VCaP (cell line): ENCODE data around the gene RPUSD4.

ENCODE experiments used
- H3K27ac ChIP-seq: fragments of 450-650 bp; 2 replicates; pipeline ENCODE4 v1.5.1; 2017
- TF ChIP-seq, protein P1 (sequence below): fragments of 450-650 bp; conservative IDR thresholded peaks from 2 replicates; pipeline ENCODE4 v1.5.1; 2017; ENCODE audit warnings: mild to moderate bottlenecking, moderate library complexity

Gene RPUSD4

DNA sequence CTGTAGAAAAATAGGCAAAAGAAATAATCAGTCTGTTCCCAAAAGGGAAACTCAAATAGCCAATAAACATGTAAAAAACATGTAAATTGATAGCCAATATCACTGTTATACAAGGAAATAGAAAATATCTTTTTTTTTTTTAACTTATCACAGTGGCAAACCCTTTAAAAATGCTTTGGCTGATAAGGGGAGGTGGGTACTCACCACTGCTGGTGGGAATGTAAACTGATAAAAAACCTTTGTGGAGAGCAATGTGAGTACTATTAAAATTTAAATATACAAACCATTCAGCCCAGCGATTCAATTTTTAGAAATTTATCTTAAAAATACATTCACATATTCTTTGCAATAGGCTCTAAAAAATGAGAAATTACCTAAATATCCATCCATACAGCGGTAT is 3.6 kb downstream of the RPUSD4 start:
- TF ChIP-seq, protein P1, sequence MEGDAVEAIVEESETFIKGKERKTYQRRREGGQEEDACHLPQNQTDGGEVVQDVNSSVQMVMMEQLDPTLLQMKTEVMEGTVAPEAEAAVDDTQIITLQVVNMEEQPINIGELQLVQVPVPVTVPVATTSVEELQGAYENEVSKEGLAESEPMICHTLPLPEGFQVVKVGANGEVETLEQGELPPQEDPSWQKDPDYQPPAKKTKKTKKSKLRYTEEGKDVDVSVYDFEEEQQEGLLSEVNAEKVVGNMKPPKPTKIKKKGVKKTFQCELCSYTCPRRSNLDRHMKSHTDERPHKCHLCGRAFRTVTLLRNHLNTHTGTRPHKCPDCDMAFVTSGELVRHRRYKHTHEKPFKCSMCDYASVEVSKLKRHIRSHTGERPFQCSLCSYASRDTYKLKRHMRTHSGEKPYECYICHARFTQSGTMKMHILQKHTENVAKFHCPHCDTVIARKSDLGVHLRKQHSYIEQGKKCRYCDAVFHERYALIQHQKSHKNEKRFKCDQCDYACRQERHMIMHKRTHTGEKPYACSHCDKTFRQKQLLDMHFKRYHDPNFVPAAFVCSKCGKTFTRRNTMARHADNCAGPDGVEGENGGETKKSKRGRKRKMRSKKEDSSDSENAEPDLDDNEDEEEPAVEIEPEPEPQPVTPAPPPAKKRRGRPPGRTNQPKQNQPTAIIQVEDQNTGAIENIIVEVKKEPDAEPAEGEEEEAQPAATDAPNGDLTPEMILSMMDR = no peak
- no peak overlapping the region for H3K27ac ChIP-seq

DNA sequence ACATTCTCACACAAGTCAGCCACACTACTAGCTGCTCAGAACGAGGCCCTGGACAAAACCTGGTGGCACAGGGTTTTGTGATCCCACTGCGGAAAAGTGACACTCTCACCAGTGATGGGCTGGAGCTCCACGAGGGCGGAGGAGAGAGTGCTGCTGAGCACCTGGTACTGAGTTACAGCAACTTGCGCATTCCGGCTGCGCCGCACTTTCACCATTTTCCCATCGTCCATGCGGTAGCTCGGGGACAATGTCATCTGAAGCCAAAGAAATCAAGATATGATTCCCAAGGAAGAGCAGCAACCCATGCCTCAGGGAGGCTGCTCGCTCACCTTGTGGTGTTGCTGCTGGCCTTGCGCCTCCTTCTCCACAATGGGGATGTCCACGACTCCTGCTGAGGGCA is 6.1 kb downstream of the RPUSD4 start:
- TF ChIP-seq, protein P1 = no peak
- H3K27ac ChIP-seq = no peak overlapping the region

DNA sequence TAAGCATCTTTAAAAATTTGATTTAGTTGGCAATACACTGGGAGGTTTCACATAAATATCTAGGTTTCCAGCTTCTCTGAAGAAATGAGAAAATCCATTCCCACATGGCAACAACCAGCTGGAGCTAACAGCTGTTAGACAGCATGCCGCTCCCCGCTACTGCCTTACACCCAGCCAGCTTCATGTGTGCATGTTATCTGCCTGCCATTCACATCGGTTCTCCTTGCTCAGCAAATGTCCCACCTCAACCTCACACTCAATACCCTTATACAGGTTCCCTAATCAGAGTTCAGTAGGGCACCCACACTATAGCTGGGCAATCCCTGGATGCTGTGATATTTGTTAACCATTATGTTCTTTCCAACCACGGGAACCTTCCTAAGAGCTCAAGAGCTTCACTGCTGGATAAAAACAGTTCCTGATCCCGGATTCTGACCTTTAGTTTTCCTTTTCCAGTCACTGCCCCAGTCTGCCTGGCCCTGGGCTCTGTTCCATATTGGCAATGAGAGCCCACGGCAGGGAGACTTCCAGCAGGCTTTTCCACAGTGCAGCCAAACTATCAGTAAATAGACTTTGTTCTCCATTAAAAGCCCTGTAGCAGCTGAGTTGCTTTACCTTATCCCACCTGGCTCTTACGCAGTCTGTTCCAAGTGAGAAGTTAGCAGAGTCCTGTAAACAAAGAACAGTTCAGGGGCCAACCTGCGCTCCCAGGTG is 8.6 kb downstream of the RPUSD4 start:
- TF ChIP-seq, protein P1 = no peak

DNA sequence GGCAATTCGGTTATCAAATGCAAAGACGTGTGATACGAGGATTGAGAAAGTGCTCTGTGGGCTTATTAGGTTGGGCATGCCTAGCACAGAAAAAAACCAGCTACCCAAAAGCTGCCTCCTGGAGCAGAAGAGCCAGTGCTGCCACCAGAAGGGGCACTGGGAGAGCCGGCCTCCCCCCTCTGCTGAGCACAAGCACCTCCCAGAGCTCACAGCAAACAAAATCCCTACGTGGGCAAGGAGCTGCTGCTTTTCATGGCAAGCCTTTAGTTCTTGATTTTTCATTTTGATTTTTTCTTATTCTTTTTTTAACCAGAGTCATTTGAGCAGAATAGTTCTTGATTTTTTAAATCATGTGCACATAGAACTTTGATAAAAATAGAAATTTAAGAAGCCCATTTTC is 12.8 kb downstream of the RPUSD4 start:
- TF ChIP-seq, protein P1 = no peak
- H3K27ac ChIP-seq = no peak overlapping the region

More for the DNA sequence above, 8.6 kb downstream of the RPUSD4 start:
- no peak overlapping the region; the same call in 1 of the 2 replicates for H3K27ac ChIP-seq

DNA sequence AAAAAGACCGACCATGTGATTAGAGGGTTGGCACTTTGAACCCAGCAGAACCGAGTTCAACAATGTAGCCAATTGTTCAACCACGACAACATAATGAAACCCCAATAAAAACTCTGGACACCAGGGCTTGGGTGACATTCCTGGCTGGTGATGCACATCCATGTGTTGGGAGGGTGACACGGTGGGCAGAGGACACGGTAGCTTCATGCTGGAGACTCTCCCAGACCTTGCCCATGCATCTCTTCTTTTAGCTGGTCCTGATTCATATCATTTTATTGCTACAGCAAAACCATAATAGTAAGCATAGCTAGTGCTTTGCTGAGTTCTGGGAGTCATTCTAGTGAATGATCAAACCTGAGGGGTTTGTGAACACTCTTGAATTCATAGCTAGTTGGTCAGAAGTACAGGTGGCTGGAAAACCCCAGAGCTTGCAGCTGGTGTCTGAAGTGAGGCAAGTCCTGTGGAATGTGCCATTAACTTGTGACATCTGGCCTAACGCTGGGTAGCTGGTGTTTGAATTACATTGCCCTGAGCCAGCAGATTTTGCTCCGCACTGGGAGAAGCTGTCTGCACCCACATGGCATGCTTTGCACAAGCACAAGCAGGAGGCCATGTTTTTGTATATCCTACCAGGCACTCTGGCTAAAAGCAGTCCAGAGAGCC is 14.0 kb downstream of the RPUSD4 start:
- H3K27ac ChIP-seq = no peak overlapping the region
- TF ChIP-seq, protein P1 = no peak

DNA sequence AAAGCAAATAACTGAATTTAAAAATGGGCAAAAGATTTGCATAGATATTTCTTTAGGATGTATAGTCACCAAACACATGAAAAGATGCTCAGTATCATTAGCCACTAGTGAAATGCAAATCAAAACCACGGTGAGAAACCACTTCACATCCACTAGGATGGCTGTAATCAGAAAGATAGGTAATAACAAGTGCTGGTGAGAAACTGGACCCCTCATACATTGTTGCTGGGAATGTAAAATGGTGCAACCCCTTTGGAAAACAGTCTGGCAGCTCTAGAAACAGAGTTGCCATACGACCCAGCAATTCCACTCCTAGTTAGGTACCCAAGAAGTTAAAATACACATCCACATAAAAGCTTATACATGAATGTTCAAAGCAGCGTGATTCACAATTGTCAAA is 16.3 kb downstream of the RPUSD4 start:
- no peak overlapping the region for H3K27ac ChIP-seq
- TF ChIP-seq, protein P1 = no peak

DNA sequence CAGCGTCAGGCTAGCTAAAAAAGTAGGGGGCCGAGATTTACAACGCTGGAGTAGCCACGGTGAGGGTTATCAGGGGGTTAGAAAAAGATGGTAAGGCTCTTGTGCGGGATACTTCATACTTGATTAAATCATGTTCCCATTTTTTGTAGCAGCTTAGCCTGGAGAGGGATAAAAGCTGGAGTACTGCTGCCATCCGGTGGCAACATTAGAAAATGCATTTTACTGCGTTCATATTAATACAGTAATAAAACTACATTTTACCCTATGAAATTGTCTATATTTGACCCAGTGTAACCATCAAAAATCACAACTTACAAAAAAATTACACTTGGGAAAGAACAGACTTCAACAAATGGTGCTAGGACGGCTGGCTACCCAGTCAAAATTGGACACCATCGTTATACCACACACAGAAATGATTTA is 17.3 kb downstream of the RPUSD4 start:
- peak overlapping the region; percentile 25; the same call in 1 of the 2 replicates for H3K27ac ChIP-seq
- TF ChIP-seq, protein P1 = peak; percentile 80
